D721Med (cell line): ENCODE data around the gene STXBP5L.

ENCODE experiments used
- DNase-seq: peaks from one replicate; pipeline ENCODE4 v3.0.0; 2011; ENCODE audit warnings: low spot score; ENCODE audit not compliant: insufficient read length
- FAIRE-seq: peaks from 2 replicates; lab custom pipeline; 2011; peaks lifted over from hg19 to GRCh38; lab: Jason Lieb, UNC
- TF ChIP-seq, protein P1 (sequence below): IDR thresholded peaks from 2 replicates; pipeline ENCODE4 v1.5.1; 2012; ENCODE audit warnings: mild to moderate bottlenecking, control low read depth; ENCODE audit not compliant: insufficient read depth; ENCODE audit errors: missing control alignments

The STXBP5L gene

DNA sequence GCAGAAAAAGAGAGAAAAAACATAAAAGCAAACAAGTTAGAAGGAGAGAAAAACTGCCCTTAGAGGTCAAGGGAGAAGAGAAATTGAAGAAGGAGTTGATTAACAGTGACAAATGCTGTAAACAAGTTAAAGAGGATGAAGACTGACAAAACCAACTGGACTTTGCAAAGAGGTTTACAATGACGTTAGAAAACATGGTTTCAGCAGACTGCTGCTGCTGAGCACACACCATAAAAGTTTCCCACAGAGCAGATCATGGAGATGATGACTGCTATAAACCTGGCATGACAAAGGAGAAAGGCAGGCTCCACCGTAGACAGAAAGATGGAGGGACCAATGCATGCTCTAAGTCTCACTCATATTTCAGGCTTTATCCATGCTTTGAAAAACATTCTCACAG lies 559.1 kb downstream of the STXBP5L start:
- TF ChIP-seq, protein P1, sequence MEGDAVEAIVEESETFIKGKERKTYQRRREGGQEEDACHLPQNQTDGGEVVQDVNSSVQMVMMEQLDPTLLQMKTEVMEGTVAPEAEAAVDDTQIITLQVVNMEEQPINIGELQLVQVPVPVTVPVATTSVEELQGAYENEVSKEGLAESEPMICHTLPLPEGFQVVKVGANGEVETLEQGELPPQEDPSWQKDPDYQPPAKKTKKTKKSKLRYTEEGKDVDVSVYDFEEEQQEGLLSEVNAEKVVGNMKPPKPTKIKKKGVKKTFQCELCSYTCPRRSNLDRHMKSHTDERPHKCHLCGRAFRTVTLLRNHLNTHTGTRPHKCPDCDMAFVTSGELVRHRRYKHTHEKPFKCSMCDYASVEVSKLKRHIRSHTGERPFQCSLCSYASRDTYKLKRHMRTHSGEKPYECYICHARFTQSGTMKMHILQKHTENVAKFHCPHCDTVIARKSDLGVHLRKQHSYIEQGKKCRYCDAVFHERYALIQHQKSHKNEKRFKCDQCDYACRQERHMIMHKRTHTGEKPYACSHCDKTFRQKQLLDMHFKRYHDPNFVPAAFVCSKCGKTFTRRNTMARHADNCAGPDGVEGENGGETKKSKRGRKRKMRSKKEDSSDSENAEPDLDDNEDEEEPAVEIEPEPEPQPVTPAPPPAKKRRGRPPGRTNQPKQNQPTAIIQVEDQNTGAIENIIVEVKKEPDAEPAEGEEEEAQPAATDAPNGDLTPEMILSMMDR = no peak
- no peak for FAIRE-seq
- no peak for DNase-seq

DNA sequence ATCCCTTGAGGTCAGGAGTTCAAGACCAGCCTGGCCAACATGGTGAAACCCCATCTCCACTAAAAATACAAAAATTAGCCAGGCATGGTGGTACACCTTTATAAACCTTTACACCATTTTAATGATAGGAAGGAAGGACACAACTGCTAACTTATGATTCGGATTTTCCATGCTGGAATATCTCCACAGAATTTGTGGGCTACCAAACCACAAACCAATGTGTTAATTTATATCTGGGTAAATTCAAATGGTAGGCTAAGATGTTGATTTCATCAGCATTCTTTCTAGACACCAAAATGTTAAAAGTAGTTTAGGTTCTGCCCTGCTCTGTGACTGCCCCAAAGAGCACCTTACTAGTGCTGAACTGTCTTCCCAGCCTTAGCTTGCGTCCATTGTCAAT lies 565.0 kb downstream of the STXBP5L start:
- no peak for FAIRE-seq
- no peak for DNase-seq
- TF ChIP-seq, protein P1 = no peak
